PFSK-1 (cell line): ENCODE results near the gene CELF5.

Source experiments
- POLR2AphosphoS5 ChIP-seq: IDR thresholded peaks from 2 replicates; pipeline ENCODE4 v1.6.1; 2012; ENCODE audit warnings: low read depth, mild to moderate bottlenecking, control low read depth, low read length, moderate library complexity
- SIN3A ChIP-seq: IDR thresholded peaks from 2 replicates; pipeline ENCODE4 v1.6.1; 2012; ENCODE audit warnings: mild to moderate bottlenecking, low read length, moderate library complexity, borderline replicate concordance; ENCODE audit not compliant: insufficient read depth
- TAF1 ChIP-seq: IDR thresholded peaks from 2 replicates; pipeline ENCODE4 v1.6.1; 2012; ENCODE audit warnings: low read length, control low read depth, borderline replicate concordance; ENCODE audit not compliant: insufficient read depth
- TF ChIP-seq, protein P1 (sequence below), 2 experiments: IDR thresholded peaks; 2 replicates each; pipeline versions ENCODE4 v1.6.1 to v1.8.0; 2011 to 2012; ENCODE audit warnings: low read depth in 2 of 2, low read length in 2 of 2, control low read depth in 1 of 2, inconsistent platforms in 1 of 2, mild to moderate bottlenecking in 1 of 2, moderate library complexity in 1 of 2; ENCODE audit not compliant: insufficient read depth in 1 of 2

DNA sequence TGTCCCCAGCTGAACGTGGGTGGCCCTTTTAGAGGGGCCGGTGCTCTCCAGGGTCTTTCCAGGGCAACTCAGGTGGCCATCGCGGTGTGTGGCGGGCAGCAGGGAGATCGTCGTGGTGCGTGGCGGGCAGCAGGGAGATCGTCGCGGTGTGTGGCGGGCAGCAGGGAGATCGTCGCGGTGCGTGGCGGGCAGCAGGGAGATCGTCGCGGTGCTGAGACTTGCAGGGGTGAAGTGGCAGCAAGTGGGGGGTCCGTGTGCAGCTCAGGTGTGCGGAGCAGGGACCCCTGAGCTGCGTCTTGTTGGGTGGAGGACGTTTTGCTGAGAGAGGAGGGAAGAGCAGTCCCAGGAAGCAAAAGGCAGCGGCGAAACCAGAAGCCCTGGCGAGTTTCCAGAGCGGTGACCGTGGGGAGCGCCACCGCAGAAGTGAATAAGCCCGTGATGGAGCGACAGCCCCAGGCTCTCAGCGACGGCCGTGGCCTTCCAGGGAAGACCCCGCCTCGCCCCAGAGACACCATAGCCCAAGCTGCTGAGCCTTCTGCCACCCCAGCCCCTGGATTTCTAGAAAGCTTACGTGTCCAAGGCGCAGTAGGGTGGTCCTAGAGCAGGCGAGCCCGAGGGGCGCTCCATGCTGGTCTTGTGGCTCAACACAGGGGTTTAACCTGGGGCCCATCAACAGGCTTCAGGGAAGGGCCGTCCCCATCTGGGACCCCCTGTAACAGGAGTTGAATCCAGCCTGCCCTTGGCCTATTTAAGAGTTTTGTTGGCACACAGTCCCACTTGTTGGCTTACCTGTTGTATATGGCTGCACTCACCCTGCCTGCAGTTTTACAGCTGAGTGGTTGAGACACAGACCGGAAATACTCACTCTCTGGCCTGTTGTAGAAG, 33.3 kb upstream of the CELF5 start:
- TF ChIP-seq POLR2AphosphoS5: no peak
- no peak for TF ChIP-seq TAF1
- TF ChIP-seq SIN3A: no peak
- TF ChIP-seq, protein P1, sequence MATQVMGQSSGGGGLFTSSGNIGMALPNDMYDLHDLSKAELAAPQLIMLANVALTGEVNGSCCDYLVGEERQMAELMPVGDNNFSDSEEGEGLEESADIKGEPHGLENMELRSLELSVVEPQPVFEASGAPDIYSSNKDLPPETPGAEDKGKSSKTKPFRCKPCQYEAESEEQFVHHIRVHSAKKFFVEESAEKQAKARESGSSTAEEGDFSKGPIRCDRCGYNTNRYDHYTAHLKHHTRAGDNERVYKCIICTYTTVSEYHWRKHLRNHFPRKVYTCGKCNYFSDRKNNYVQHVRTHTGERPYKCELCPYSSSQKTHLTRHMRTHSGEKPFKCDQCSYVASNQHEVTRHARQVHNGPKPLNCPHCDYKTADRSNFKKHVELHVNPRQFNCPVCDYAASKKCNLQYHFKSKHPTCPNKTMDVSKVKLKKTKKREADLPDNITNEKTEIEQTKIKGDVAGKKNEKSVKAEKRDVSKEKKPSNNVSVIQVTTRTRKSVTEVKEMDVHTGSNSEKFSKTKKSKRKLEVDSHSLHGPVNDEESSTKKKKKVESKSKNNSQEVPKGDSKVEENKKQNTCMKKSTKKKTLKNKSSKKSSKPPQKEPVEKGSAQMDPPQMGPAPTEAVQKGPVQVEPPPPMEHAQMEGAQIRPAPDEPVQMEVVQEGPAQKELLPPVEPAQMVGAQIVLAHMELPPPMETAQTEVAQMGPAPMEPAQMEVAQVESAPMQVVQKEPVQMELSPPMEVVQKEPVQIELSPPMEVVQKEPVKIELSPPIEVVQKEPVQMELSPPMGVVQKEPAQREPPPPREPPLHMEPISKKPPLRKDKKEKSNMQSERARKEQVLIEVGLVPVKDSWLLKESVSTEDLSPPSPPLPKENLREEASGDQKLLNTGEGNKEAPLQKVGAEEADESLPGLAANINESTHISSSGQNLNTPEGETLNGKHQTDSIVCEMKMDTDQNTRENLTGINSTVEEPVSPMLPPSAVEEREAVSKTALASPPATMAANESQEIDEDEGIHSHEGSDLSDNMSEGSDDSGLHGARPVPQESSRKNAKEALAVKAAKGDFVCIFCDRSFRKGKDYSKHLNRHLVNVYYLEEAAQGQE (IDR thresholded peaks at IDR 0.05; ENCODE audit: insufficient read depth in 1 of 2, low read depth in 2 of 2, low read length in 2 of 2): no peak
